Endothelial cell of umbilical vein (primary cell): Measurements from ENCODE around the gene LANCL1. TPM values are rescaled to one million over a fixed set of nuclear protein-coding genes. Genes with fewer than 3 reads are reported as not detected.

ENCODE experiments used
- BruUV-seq: library from RNA; stranded (reverse); fragments of 400-500 nt; replicated peaks from 2 replicates; lab custom pipeline; 2021; lab: Mats Ljungman, UMichigan
- CTCF ChIA-PET: fragments of 300-600, 350-600 bp; sonication (Branson Sonifier 250); formaldehyde crosslinking; loops from one replicate; lab custom pipeline; 2021; ENCODE audit warnings: antibody characterized with exemption, inconsistent platforms; lab: Charles Lee
- POLR2A ChIA-PET: fragments of 300-600, 350-600 bp; sonication (Branson Sonifier 250); formaldehyde crosslinking; loops from one replicate; lab custom pipeline; 2021; ENCODE audit warnings: antibody characterized with exemption, inconsistent platforms; lab: Charles Lee
- DNase-seq: peaks from one replicate; pipeline ENCODE4 v3.0.0-alpha.2; 2011; ENCODE audit warnings: low read depth, low spot score
- FAIRE-seq: peaks from 2 replicates; lab custom pipeline; 2011; peaks lifted over from hg19 to GRCh38; lab: Jason Lieb, UNC
- H2AFZ ChIP-seq: 2 replicates; pipeline ENCODE4 v1.6.0; 2012; ENCODE audit warnings: low read depth, low read length, control low read depth, inconsistent platforms
- H3K27ac ChIP-seq: 2 replicates; pipeline ENCODE4 v1.5.1; 2011; ENCODE audit warnings: low read depth, mild to moderate bottlenecking, control low read depth, low read length, moderate library complexity; ENCODE audit not compliant: insufficient read depth
- H3K27me3 ChIP-seq, 2 experiments: 2 replicates each; pipeline versions ENCODE4 v1.6.0 to v1.6.1; 2011; ENCODE audit warnings: low read length in 2 of 2, mixed read lengths in 1 of 2; ENCODE audit not compliant: control insufficient read depth in 2 of 2, insufficient read depth in 2 of 2
- H3K36me3 ChIP-seq, 2 experiments: 2 replicates in 1 of 2; 3 replicates in 1 of 2; pipeline ENCODE4 v1.5.1; 2011; ENCODE audit warnings: low read length in 2 of 2, mild to moderate bottlenecking in 1 of 2, moderate library complexity in 1 of 2; ENCODE audit not compliant: control insufficient read depth in 2 of 2, insufficient read depth in 2 of 2; ENCODE audit errors: extremely low read depth in 1 of 2
- H3K4me1 ChIP-seq: 3 replicates; pipeline ENCODE4 v1.5.1; 2011; ENCODE audit warnings: mild to moderate bottlenecking, low read length; ENCODE audit not compliant: control insufficient read depth, insufficient read depth; ENCODE audit errors: extremely low read depth
- H3K4me2 ChIP-seq: 2 replicates; pipeline ENCODE4 v1.6.1; 2011; ENCODE audit warnings: low read length, control low read depth, mixed read lengths; ENCODE audit not compliant: insufficient read depth
- H3K4me3 ChIP-seq, 3 experiments: fragments of 200-600 bp in 1 of 3; sonication (generic), shearing (Covaris generic) in 1 of 3; replicated peaks in 1 of 3; 2 replicates each; pipeline ENCODE4 v1.5.1; 2011 to 2016; ENCODE audit warnings: control low read depth in 3 of 3, low read length in 3 of 3, mild to moderate bottlenecking in 2 of 3, inconsistent platforms in 1 of 3, low read depth in 1 of 3, moderate library complexity in 1 of 3; ENCODE audit not compliant: insufficient read depth in 1 of 3
- H3K79me2 ChIP-seq: 2 replicates; pipeline ENCODE4 v1.6.0; 2012; ENCODE audit warnings: low read length, inconsistent platforms; ENCODE audit not compliant: control insufficient read depth, insufficient read depth
- H3K9ac ChIP-seq: replicated peaks from 2 replicates; pipeline ENCODE3; 2011; ENCODE audit warnings: low read length, control low read depth; ENCODE audit not compliant: insufficient read depth; ENCODE audit errors: extremely low read depth
- H3K9me1 ChIP-seq: replicated peaks from 3 replicates; pipeline ENCODE4 v1.6.0; 2011; ENCODE audit warnings: mild to moderate bottlenecking, low read length; ENCODE audit not compliant: control insufficient read depth, insufficient read depth; ENCODE audit errors: extremely low read depth
- H3K9me3 ChIP-seq: replicated peaks from 2 replicates; pipeline ENCODE4 v1.5.1; 2012; ENCODE audit warnings: low read length, inconsistent platforms; ENCODE audit not compliant: control insufficient read depth, insufficient read depth
- H4K20me1 ChIP-seq: replicated peaks from 2 replicates; pipeline ENCODE3; 2011; ENCODE audit warnings: mild to moderate bottlenecking, low read length; ENCODE audit not compliant: control insufficient read depth, insufficient read depth; ENCODE audit errors: extremely low read depth
- CTCF ChIP-seq, 2 donors: IDR thresholded peaks; 1 replicate in 1 of 2; 2 replicates in 1 of 2; pipeline ENCODE4 v1.5.1; 2011; ENCODE audit warnings: low read length in 2 of 2, mild to moderate bottlenecking in 2 of 2, moderate library complexity in 2 of 2, control low read depth in 1 of 2, inconsistent platforms in 1 of 2, low read depth in 1 of 2; ENCODE audit not compliant: insufficient read depth in 1 of 2; ENCODE audit errors: extremely low read depth in 1 of 2
- EZH2 ChIP-seq: IDR thresholded peaks from 2 replicates; pipeline ENCODE4 v1.6.1; 2012; ENCODE audit warnings: borderline replicate concordance, low read depth, mild to moderate bottlenecking, moderate library complexity, low read length, inconsistent platforms; ENCODE audit not compliant: severe bottlenecking
- FOS ChIP-seq: IDR thresholded peaks from 2 replicates; pipeline ENCODE4 v1.6.1; 2011; ENCODE audit warnings: mild to moderate bottlenecking, low read length, moderate library complexity, borderline replicate concordance; ENCODE audit not compliant: insufficient read depth
- GATA2 ChIP-seq: IDR thresholded peaks from 2 replicates; pipeline ENCODE4 v1.7.0; 2011; ENCODE audit warnings: low read depth, mild to moderate bottlenecking, moderate library complexity, mixed read lengths, low read length; ENCODE audit not compliant: insufficient read length, insufficient read depth
- JUN ChIP-seq: IDR thresholded peaks from 2 replicates; pipeline ENCODE4 v1.6.1; 2011; ENCODE audit warnings: borderline replicate concordance, low read depth; ENCODE audit not compliant: insufficient read length, insufficient read depth
- MAX ChIP-seq: IDR thresholded peaks from 2 replicates; pipeline ENCODE4 v1.6.1; 2011; ENCODE audit not compliant: insufficient read depth, insufficient read length
- MYC ChIP-seq: IDR thresholded peaks from one replicate; pipeline ENCODE4 v1.6.1; 2011; ENCODE audit warnings: mild to moderate bottlenecking, low read depth, low read length
- POLR2A ChIP-seq: IDR thresholded peaks from 2 replicates; pipeline ENCODE4 v1.6.1; 2012; ENCODE audit warnings: low read depth, mild to moderate bottlenecking, control low read depth, low read length
- POLR2AphosphoS5 ChIP-seq: IDR thresholded peaks from 2 replicates; pipeline ENCODE4 v1.6.1; 2012; ENCODE audit warnings: low read depth, mild to moderate bottlenecking, control low read depth, low read length, moderate library complexity; ENCODE audit not compliant: insufficient read depth
- dilution Hi-C: fragments of 300-500 bp; cut with MboI; formaldehyde crosslinking; loops from one replicate; pipeline ENCODE4 v1.15.0; 2019; ENCODE audit warnings: low sequenced_read_pairs; ENCODE audit not compliant: extremely low pct_ligation_motif_present
- intact Hi-C: fragments of 100-400 bp; cut with micrococcal nuclease; formaldehyde crosslinking; loops from one replicate; pipeline ENCODE4 v1.10.0; 2022
- polyA plus RNA-seq, 4 experiments: library from polyadenylated mRNA; depleted of rRNA in 3 of 4; stranded (reverse) in 3 of 4; unstranded in 1 of 4; fragments of >200 nt; gene quantifications; 2 replicates each; pipeline versions ENCODE4 v1.2.1 to v1.2.3, GENCODE V29; 2011 to 2012; ENCODE audit warnings: missing spikeins in 1 of 4
- total RNA-seq: library from RNA; stranded (reverse); gene quantifications from 2 replicates; pipeline ENCODE4 v1.2.3, GENCODE V29; 2021

The LANCL1 gene
- total and polyA plus RNA-seq, 2 donors (not counting 3 experiments of a cell fraction or from before 2014, with no cell fraction given), result 22.9 to 24.2 TPM

- CTCF ChIA-PET, result interaction anchor here (0.6 to 1.5 kb wide), 5 partner anchors 30 to 590 kb away, joined by 3 to 5 read pairs (median 3); no protein-coding TSS in a partner anchor
- no TSS peak for BruUV-seq
Observed at GRCh38 chr2:210445732-210446131, 30.8 kb downstream of the LANCL1 start.

More at GRCh38 chr2:210445732-210446131, 30.8 kb downstream of the LANCL1 start:
- H3K27me3 ChIP-seq, result no peaks in the 10 kb centered on the region
- no peak for TF ChIP-seq POLR2AphosphoS5
- TF ChIP-seq MAX, result no peak
- no peak for TF ChIP-seq JUN
- no peak for TF ChIP-seq FOS
- no peak for TF ChIP-seq MYC
- no peak for TF ChIP-seq CTCF (IDR thresholded peaks at IDR 0.05; ENCODE audit: extremely low read depth in 1 of 2, insufficient read depth in 1 of 2, low read depth in 1 of 2, low read length in 2 of 2)
- no peak for TF ChIP-seq POLR2A
- no peak for TF ChIP-seq GATA2
- no peak for TF ChIP-seq EZH2
- no peak overlapping the region for H3K27ac ChIP-seq
- no peaks in the 10 kb centered on the region for H3K4me1 ChIP-seq
- no peak overlapping the region for H3K4me3 ChIP-seq
- no peak overlapping the region for H2AFZ ChIP-seq
- no peaks in the 10 kb centered on the region for H3K36me3 ChIP-seq
- no peaks in the 10 kb centered on the region for H3K9me3 ChIP-seq
- no peak for FAIRE-seq
- no peaks in the 10 kb centered on the region for H4K20me1 ChIP-seq
- DNase-seq, result no peak
- H3K9me1 ChIP-seq, result no peaks in the 10 kb centered on the region
- no peaks in the 10 kb centered on the region for H3K79me2 ChIP-seq
- intact Hi-C loops, result loop anchor here (2.0 kb wide), 1 partner anchor 31 kb away; the partner anchor contains the start of gene LANCL1
- dilution Hi-C loops, result no loop called here
- H3K4me2 ChIP-seq, result no peak overlapping the region
- H3K9ac ChIP-seq, result no peak overlapping the region
- POLR2A ChIA-PET, result no interaction called here
